Measurements from ENCODE around the gene DKK3. TPM values are rescaled to one million over a fixed set of nuclear protein-coding genes. Genes with fewer than 3 reads are reported as not detected.

Gene DKK3
- polyA plus RNA-seq, 1 of the 3 experiments (the other 2 are of a cell fraction): 1,174 TPM

GRCh38 chr11:11993839-11994238, 14.6 kb downstream of the DKK3 start:
- H3K4me2 ChIP-seq: peak overlapping the region; percentile 39
- peak overlapping the region in 1 of 2 experiments; percentile 18; a peak in 1 of 4 replicates for H3K4me3 ChIP-seq (ENCODE audit: low read depth in 2 of 2, low read length in 1 of 2)
- H2AFZ ChIP-seq (ENCODE audit: low read depth): no peak overlapping the region
- H3K9me2 ChIP-seq: no peaks in the 10 kb centered on the region
- peak overlapping the region; percentile 93 to 99 for H3K27ac ChIP-seq (ENCODE audit: low read depth in 2 of 2, low read length in 1 of 2)
- H3K4me1 ChIP-seq (ENCODE audit: control insufficient read depth in 1 of 2, insufficient read depth in 2 of 2, low read depth in 1 of 2, low read length in 1 of 2): peaks cover 34 to 74% of the 10 kb centered on the region in 2 experiments
- H3K36me3 ChIP-seq (replicated peaks in 1 of 2; ENCODE audit: control insufficient read depth in 1 of 2, insufficient read depth in 2 of 2, low read length in 1 of 2): peaks cover 48 to 66% of the 10 kb centered on the region in 2 experiments
- H3K79me2 ChIP-seq (ENCODE audit: insufficient read depth): peaks cover 83% of the 10 kb centered on the region
- no peaks in the 10 kb centered on the region for H4K20me1 ChIP-seq (ENCODE audit: insufficient read depth)
- 5% methylated on average over 5 of the region's 8 CpGs for WGBS (ENCODE audit: low lambda C conversion rate)
- H3K9me3 ChIP-seq: no peaks in the 10 kb centered on the region
- no peaks in the 10 kb centered on the region for H3K27me3 ChIP-seq (ENCODE audit: insufficient read depth)
- ChIA-PET CTCF (interaction anchor here (1.0 to 2.7 kb wide), 5 partner anchors 12 to 284 kb away, joined by 4 to 7 read pairs (median 5); no protein-coding TSS in a partner anchor), POLR2A (interaction anchor here (1.0 to 1.4 kb wide), 3 partner anchors 14 to 15 kb away, joined by 3 to 6 read pairs (median 4); no protein-coding TSS in a partner anchor)
- DNase-seq: peak; percentile 70
- H3K9ac ChIP-seq: peak overlapping the region; percentile 47; the same call in 1 of the 2 replicates
- H3F3A ChIP-seq (replicated peaks; ENCODE audit: insufficient read depth): peaks cover 68% of the 10 kb centered on the region
- no peak for TF ChIP-seq REST (IDR thresholded peaks at IDR 0.05; ENCODE audit: low read depth, low read length)
- TF ChIP-seq GATA2 (CRISPR knock-in tag; IDR thresholded peaks at IDR 0.05): no peak
- peak; percentile 34 for TF ChIP-seq CHD2 (IDR thresholded peaks at IDR 0.05; ENCODE audit: low read length, partially characterized antibody)
- peak; percentile 70; the same call in 1 of the 2 replicates for TF ChIP-seq FOXJ3 (CRISPR knock-in tag; IDR thresholded peaks at IDR 0.05)
- TF ChIP-seq SMC3 (IDR thresholded peaks at IDR 0.05; ENCODE audit: low read depth, low read length): peak; percentile 25; the same call in 1 of the 2 replicates
- peak; percentile 56 to 63; a peak in 2 of 4 replicates for TF ChIP-seq EP300 (IDR thresholded peaks at IDR 0.05; ENCODE audit: borderline replicate concordance in 1 of 2, low read depth in 1 of 2, low read length in 1 of 2)
- no peak for TF ChIP-seq MEF2A (IDR thresholded peaks at IDR 0.05; ENCODE audit: borderline replicate concordance, low read depth)
- 0 out of 2 replicates have a peak, but pooled peaks have one; percentile 36 for TF ChIP-seq TAF1 (IDR thresholded peaks at IDR 0.05; ENCODE audit: borderline replicate concordance, low read depth, low read length)
- TF ChIP-seq YY1 (IDR thresholded peaks at IDR 0.05; ENCODE audit: low read depth): no peak
- no peak for TF ChIP-seq GABPA (IDR thresholded peaks at IDR 0.05; ENCODE audit: low read depth)
- TF ChIP-seq NRF1 (IDR thresholded peaks at IDR 0.05; ENCODE audit: low read depth, low read length): no peak
- TF ChIP-seq EZH2phosphoT487 (IDR thresholded peaks at IDR 0.05; ENCODE audit: borderline replicate concordance, low read depth): no peak
- TF ChIP-seq NFIC (IDR thresholded peaks at IDR 0.05; ENCODE audit: borderline replicate concordance): peak; percentile 58
- no peak; the same call in 1 of the 2 replicates for TF ChIP-seq RXRA (IDR thresholded peaks at IDR 0.05; ENCODE audit: borderline replicate concordance, low read depth)
- TF ChIP-seq ELF1 (IDR thresholded peaks at IDR 0.05): no peak
- no peak for TF ChIP-seq CTCF (IDR thresholded peaks at IDR 0.05)
- TF ChIP-seq IRF3 (IDR thresholded peaks at IDR 0.05; ENCODE audit: low read depth, low read length): no peak
- peak; percentile 76 for TF ChIP-seq JUND (IDR thresholded peaks at IDR 0.05)
- peak; percentile 72 for TF ChIP-seq MXI1 (IDR thresholded peaks at IDR 0.05; ENCODE audit: low read depth, low read length)
- no peak for TF ChIP-seq USF1 (IDR thresholded peaks at IDR 0.05; ENCODE audit: borderline replicate concordance, low read depth)
- TF ChIP-seq ZBTB33 (IDR thresholded peaks at IDR 0.05; ENCODE audit: borderline replicate concordance, low read depth): no peak
- TF ChIP-seq FOSL2 (IDR thresholded peaks at IDR 0.05; ENCODE audit: borderline replicate concordance, low read depth): peak; percentile 92
- peak; percentile 75 for TF ChIP-seq TCF12 (IDR thresholded peaks at IDR 0.05)
- peak; percentile 81 for TF ChIP-seq PBX3 (IDR thresholded peaks at IDR 0.05)
